Measurements from ENCODE around the gene PDE9A.
A peak's percentile ranks its signal among the peaks of the same experiment; 100 is the strongest.

PDE9A gene

GRCh38 chr21:42673633-42674328, 20.4 kb downstream of the PDE9A start:
- DNase-seq, result no peak

- no peak for DNase-seq
These were observed 21.0 kb downstream of the PDE9A start for GRCh38 chr21:42674351-42674940.

GRCh38 chr21:42675403-42675802, 22.0 kb downstream of the PDE9A start:
- no peak for DNase-seq

- no peak for DNase-seq
These were observed 23.4 kb downstream of the PDE9A start for GRCh38 chr21:42676808-42677207.

GRCh38 chr21:42677339-42678321, 24.2 kb downstream of the PDE9A start:
- DNase-seq, result no peak

- no peak for DNase-seq
These were observed 25.3 kb downstream of the PDE9A start for GRCh38 chr21:42678618-42679295.

GRCh38 chr21:42679319-42680057, 26.1 kb downstream of the PDE9A start:
- DNase-seq, result no peak

- no peak for DNase-seq
These were observed 26.6 kb downstream of the PDE9A start for GRCh38 chr21:42680058-42680330.

GRCh38 chr21:42680429-42680828, 27.0 kb downstream of the PDE9A start:
- no peak for DNase-seq

- DNase-seq, result no peak
These were observed 28.1 kb downstream of the PDE9A start for GRCh38 chr21:42681296-42682206.

- no peak for DNase-seq
These were observed 29.3 kb downstream of the PDE9A start for GRCh38 chr21:42682661-42683210.

GRCh38 chr21:42683371-42684108, 30.1 kb downstream of the PDE9A start:
- no peak for DNase-seq

- peak; percentile 57 for DNase-seq
These were observed 30.9 kb downstream of the PDE9A start for GRCh38 chr21:42684109-42684916.

GRCh38 chr21:42685036-42685435, 31.6 kb downstream of the PDE9A start:
- DNase-seq, result peak; percentile 38

GRCh38 chr21:42685954-42686500, 32.6 kb downstream of the PDE9A start:
- no peak for DNase-seq

- DNase-seq, result no peak
These were observed 34.4 kb downstream of the PDE9A start for GRCh38 chr21:42687796-42688195.

GRCh38 chr21:42688226-42688840, 34.9 kb downstream of the PDE9A start:
- no peak for DNase-seq

GRCh38 chr21:42688841-42689371, 35.5 kb downstream of the PDE9A start:
- no peak for DNase-seq

Data from activated CD4-positive, CD25-positive, alpha-beta regulatory T cell treated with anti-CD3 and anti-CD28 coated beads, Interleukin-2, amount 50 U/mL, for 72 hours (primary cell).